Measurements from ENCODE around the gene ZBTB43. TPM values are rescaled to one million over a fixed set of nuclear protein-coding genes. Genes with fewer than 3 reads are reported as not detected.

Gene ZBTB43
- total and polyA plus RNA-seq, 2 experiments from 2014 or later: 9.7 to 11.8 TPM

GRCh38 chr9:126869368-126869767 lies 64.5 kb downstream of the ZBTB43 start (continued):
- TF ChIP-seq ZNF462 (CRISPR knock-in tag; IDR thresholded peaks at IDR 0.05): no peak
- TF ChIP-seq CREB1 (CRISPR knock-in tag; IDR thresholded peaks at IDR 0.05; ENCODE audit: low read depth): no peak
- TF ChIP-seq CTCF (conservative IDR thresholded peaks at IDR 0.05; ENCODE audit: low read depth in 2 of 2): no peak
- TF ChIP-seq JUNB (IDR thresholded peaks at IDR 0.05; ENCODE audit: unreplicated experiment): no peak
- TF ChIP-seq ETS1 (IDR thresholded peaks at IDR 0.05): no peak
- TF ChIP-seq EZH2 (IDR thresholded peaks at IDR 0.05; ENCODE audit: low read depth, unreplicated experiment): no peak
- TF ChIP-seq NANOG (IDR thresholded peaks at IDR 0.05; ENCODE audit: borderline replicate concordance): no peak
- no peak for TF ChIP-seq ZNF331 (CRISPR knock-in tag; IDR thresholded peaks at IDR 0.05; ENCODE audit: low read depth)

Measured in GM23338 (cell line).